Measurements from ENCODE around the gene SCAMP2. TPM values are rescaled to one million over a fixed set of nuclear protein-coding genes. Genes with fewer than 3 reads are reported as not detected.

SCAMP2 gene
- polyA plus RNA-seq, 3 donors = 124 to 158 (median 124) TPM

DNA sequence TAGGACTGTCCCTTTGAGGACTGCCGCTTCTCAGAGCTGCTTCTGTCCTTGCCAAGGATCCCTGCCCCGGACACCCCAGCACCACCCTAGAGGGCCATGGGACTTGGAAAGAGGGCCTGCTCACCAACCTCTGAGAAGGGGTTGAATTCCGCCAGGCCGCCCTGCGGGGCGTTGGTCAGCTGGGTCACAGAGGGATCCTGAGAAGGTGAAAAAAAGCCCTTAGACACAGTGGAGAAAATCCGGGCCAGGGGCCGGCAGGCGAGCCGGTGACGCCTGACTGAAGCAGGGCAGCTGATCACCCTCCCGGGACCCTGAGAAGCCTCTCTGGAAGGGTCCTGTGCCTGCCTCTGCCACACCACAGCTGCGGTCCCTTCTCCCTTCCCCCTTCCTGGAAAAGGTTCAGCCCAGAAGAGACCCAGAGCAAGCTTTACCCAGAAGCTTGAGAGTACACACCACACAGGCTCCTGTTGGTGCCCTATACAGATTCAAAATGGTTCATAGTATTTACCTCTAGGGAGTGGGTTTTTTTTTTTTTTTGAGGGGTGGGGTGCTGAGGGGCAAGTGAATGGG is 18.6 kb downstream of the SCAMP2 start:
- Mint-ChIP-seq H3K36me3 (peaks cover 57 to 78% of the 10 kb centered on the region in 2 donors), H3K9me3 (no peaks in the 10 kb centered on the region), H3K4me1 (peaks cover 29% of the 10 kb centered on the region), H3K27ac (peak overlapping the region in 1 of 7 donors; percentile 10), H3K4me3 (no peak overlapping the region), H3K27me3 (ENCODE audit: low read depth in 3 of 3) (peaks cover 0 to 1% (median 0%) of the 10 kb centered on the region in 3 donors)
- no peak overlapping the region for H3K27ac ChIP-seq (ENCODE audit: low read depth in 1 of 2, low read length in 2 of 2)
- 98% methylated on average over 10 of the region's 13 CpGs for WGBS (ENCODE audit: insufficient coverage)
- TF ChIP-seq, protein P1, sequence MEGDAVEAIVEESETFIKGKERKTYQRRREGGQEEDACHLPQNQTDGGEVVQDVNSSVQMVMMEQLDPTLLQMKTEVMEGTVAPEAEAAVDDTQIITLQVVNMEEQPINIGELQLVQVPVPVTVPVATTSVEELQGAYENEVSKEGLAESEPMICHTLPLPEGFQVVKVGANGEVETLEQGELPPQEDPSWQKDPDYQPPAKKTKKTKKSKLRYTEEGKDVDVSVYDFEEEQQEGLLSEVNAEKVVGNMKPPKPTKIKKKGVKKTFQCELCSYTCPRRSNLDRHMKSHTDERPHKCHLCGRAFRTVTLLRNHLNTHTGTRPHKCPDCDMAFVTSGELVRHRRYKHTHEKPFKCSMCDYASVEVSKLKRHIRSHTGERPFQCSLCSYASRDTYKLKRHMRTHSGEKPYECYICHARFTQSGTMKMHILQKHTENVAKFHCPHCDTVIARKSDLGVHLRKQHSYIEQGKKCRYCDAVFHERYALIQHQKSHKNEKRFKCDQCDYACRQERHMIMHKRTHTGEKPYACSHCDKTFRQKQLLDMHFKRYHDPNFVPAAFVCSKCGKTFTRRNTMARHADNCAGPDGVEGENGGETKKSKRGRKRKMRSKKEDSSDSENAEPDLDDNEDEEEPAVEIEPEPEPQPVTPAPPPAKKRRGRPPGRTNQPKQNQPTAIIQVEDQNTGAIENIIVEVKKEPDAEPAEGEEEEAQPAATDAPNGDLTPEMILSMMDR (IDR thresholded peaks at IDR 0.05) = no peak
- no peaks in the 10 kb centered on the region for H3K9me3 ChIP-seq (replicated peaks in 1 of 2; ENCODE audit: control insufficient read depth in 1 of 2, insufficient read depth in 1 of 2, low read length in 2 of 2)
- no peak for DNase-seq
- H3K4me3 ChIP-seq (replicated peaks in 1 of 3; ENCODE audit: low read depth in 2 of 3, low read length in 3 of 3) = no peak overlapping the region
- peaks cover 98% of the 10 kb centered on the region for H4K20me1 ChIP-seq (ENCODE audit: insufficient read depth, low read length)
- no peak overlapping the region for H3K9ac ChIP-seq (ENCODE audit: insufficient read depth, low read length, poor library complexity, severe bottlenecking)
- H3K4me2 ChIP-seq (replicated peaks; ENCODE audit: extremely low read depth, low read length, poor library complexity, severe bottlenecking) = no peak overlapping the region
- no peak overlapping the region for H2AFZ ChIP-seq (ENCODE audit: insufficient read depth, low read depth, low read length, poor library complexity, severe bottlenecking)
- intact Hi-C loops (cut with micrococcal nuclease) = no loop called here
- peaks cover 62 to 69% of the 10 kb centered on the region in 2 donors for H3K36me3 ChIP-seq (replicated peaks in 1 of 2; ENCODE audit: control insufficient read depth in 1 of 2, insufficient read depth in 2 of 2, low read length in 2 of 2)
- peaks cover under 1 to 14% of the 10 kb centered on the region in 2 donors for H3K4me1 ChIP-seq (ENCODE audit: control insufficient read depth in 1 of 2, insufficient read depth in 2 of 2, low read length in 2 of 2)
- H3K79me2 ChIP-seq (ENCODE audit: insufficient read depth, low read length) = peaks cover 58% of the 10 kb centered on the region
- H3K27me3 ChIP-seq (ENCODE audit: control insufficient read depth in 2 of 2, insufficient read depth in 2 of 2, low read length in 2 of 2) = no peaks in the 10 kb centered on the region

DNA sequence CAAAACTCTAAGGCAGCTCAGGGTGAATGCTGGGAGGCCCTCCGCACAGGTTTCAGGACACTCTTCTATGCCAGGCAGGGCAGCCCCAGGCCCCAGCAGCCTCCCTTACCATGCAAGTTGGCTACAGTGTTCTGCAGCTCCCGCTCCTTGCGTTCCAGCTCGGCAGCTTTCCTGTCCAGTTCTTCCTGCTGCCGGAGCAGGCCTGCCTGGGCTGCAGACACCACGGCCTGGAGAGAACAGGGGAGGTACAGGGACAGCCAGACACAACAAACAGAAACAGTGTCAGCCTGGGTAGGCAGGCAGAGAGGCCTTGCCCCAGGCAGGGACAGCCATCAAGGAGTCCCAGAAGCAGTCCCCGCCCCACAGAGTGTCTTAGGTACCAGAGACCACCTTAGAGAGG is 21.2 kb downstream of the SCAMP2 start:
- H3K27me3 Mint-ChIP-seq (ENCODE audit: low read depth in 3 of 3) = peaks cover 0 to 1% (median 0%) of the 10 kb centered on the region in 3 donors
- Histone ChIP-seq H3K4me1 (ENCODE audit: control insufficient read depth in 1 of 2, insufficient read depth in 2 of 2, low read length in 2 of 2) (no peaks in the 10 kb centered on the region), H3K27ac (ENCODE audit: low read depth in 1 of 2, low read length in 2 of 2) (no peak overlapping the region), H3K9me3 (replicated peaks in 1 of 2; ENCODE audit: control insufficient read depth in 1 of 2, insufficient read depth in 1 of 2, low read length in 2 of 2) (no peaks in the 10 kb centered on the region), H3K9ac (ENCODE audit: insufficient read depth, low read length, poor library complexity, severe bottlenecking) (no peak overlapping the region), H4K20me1 (ENCODE audit: insufficient read depth, low read length) (peaks cover 89% of the 10 kb centered on the region), H3K4me3 (replicated peaks in 1 of 3; ENCODE audit: low read depth in 2 of 3, low read length in 3 of 3) (no peak overlapping the region), H3K79me2 (ENCODE audit: insufficient read depth, low read length) (peaks cover 32% of the 10 kb centered on the region), H3K36me3 (replicated peaks in 1 of 2; ENCODE audit: control insufficient read depth in 1 of 2, insufficient read depth in 2 of 2, low read length in 2 of 2) (peaks cover 77 to 84% of the 10 kb centered on the region in 2 donors), H2AFZ (ENCODE audit: insufficient read depth, low read depth, low read length, poor library complexity, severe bottlenecking) (no peak overlapping the region), H3K27me3 (ENCODE audit: control insufficient read depth in 2 of 2, insufficient read depth in 2 of 2, low read length in 2 of 2) (no peaks in the 10 kb centered on the region), H3K4me2 (replicated peaks; ENCODE audit: extremely low read depth, low read length, poor library complexity, severe bottlenecking) (no peak overlapping the region)
- peak overlapping the region in 1 of 7 donors; percentile 25 for H3K27ac Mint-ChIP-seq
- 96% methylated on average over 7 of the region's 7 CpGs for WGBS (ENCODE audit: insufficient coverage)
- H3K36me3 Mint-ChIP-seq = peaks cover 72 to 88% of the 10 kb centered on the region in 2 donors
- H3K4me3 Mint-ChIP-seq = no peak overlapping the region
- peaks cover 7% of the 10 kb centered on the region for H3K4me1 Mint-ChIP-seq
- TF ChIP-seq, protein P1 (IDR thresholded peaks at IDR 0.05) = no peak
- H3K9me3 Mint-ChIP-seq = no peaks in the 10 kb centered on the region
- intact Hi-C loops (cut with micrococcal nuclease) = no loop called here
- no peak for DNase-seq

Data from CD14-positive monocyte (primary cell).